ENCODE results near the gene PLCH1. TPM values are rescaled to one million over a fixed set of nuclear protein-coding genes. Genes with fewer than 3 reads are reported as not detected.

PLCH1 gene
- total and polyA plus RNA-seq, 2 of the 8 experiments (the other 6 are each of a cell fraction or from before 2014, with no cell fraction given), result 5.8 to 17.2 TPM

- Histone ChIP-seq H2BK120ac (replicated peaks; ENCODE audit: low read depth, low read length) (no peak overlapping the region), H4K8ac (ENCODE audit: extremely low read depth, insufficient read depth, low read length) (no peak overlapping the region), H3K9ac (replicated peaks in 1 of 4; ENCODE audit: extremely low read depth in 1 of 4, low read depth in 3 of 4, low read length in 3 of 4) (no peak overlapping the region), H3K9me3 (ENCODE audit: insufficient read depth in 2 of 2, low read depth in 1 of 2, low read length in 1 of 2) (peaks cover 8 to 19% of the 10 kb centered on the region in 2 experiments), H3K23me2 (ENCODE audit: low read depth, low read length) (0 out of 2 replicates have a peak, but pooled peaks cover 1% of the 10 kb centered on the region), H3K4ac (replicated peaks; ENCODE audit: insufficient read length, low read depth, low read length) (no peak overlapping the region), H2AK5ac (ENCODE audit: low read depth, low read length) (no peak overlapping the region), H3K79me1 (ENCODE audit: low read depth, low read length) (no peaks in the 10 kb centered on the region), H2BK12ac (ENCODE audit: low read depth, low read length) (no peak overlapping the region), H3K4me1 (replicated peaks in 1 of 4; ENCODE audit: control insufficient read depth in 3 of 4, insufficient read depth in 4 of 4, low read length in 3 of 4) (peaks cover 4 to 16% (median 10%) of the 10 kb centered on the region in 4 experiments; a peak in 5 of 7 replicates), H3K56ac (replicated peaks; ENCODE audit: insufficient read length, low read depth, low read length) (no peak overlapping the region), H2AFZ (ENCODE audit: low read length) (no peak overlapping the region), H2BK20ac (ENCODE audit: low read length) (no peak overlapping the region), H3K18ac (ENCODE audit: extremely low read depth, low read length) (no peak overlapping the region), H3K79me2 (ENCODE audit: control insufficient read depth in 1 of 2, insufficient read depth in 2 of 2, low read length in 2 of 2) (peaks cover 0 to 12% of the 10 kb centered on the region in 2 experiments; a peak in 2 of 4 replicates), H4K20me1 (replicated peaks in 1 of 2; ENCODE audit: control insufficient read depth in 1 of 2, insufficient read depth in 2 of 2, low read length in 2 of 2) (no peaks in the 10 kb centered on the region), H3K14ac (ENCODE audit: insufficient read length) (no peak overlapping the region), H2BK15ac (ENCODE audit: low read length) (no peak overlapping the region), H2BK5ac (ENCODE audit: low read depth, low read length) (no peak overlapping the region), H3K23ac (ENCODE audit: insufficient read length) (no peak overlapping the region), H3K27ac (ENCODE audit: low read depth, low read length) (no peak overlapping the region), H3K4me3 (ENCODE audit: extremely low read depth in 1 of 4, insufficient read depth in 2 of 4, low read depth in 3 of 4, low read length in 4 of 4) (no peak overlapping the region), H3K36me3 (ENCODE audit: control insufficient read depth in 2 of 4, insufficient read depth in 4 of 4, low read length in 3 of 4) (peaks cover 0 to 17% (median 6%) of the 10 kb centered on the region in 4 experiments; a peak in 3 of 8 replicates), H4K91ac (replicated peaks; ENCODE audit: insufficient read length, low read length) (no peak overlapping the region), H3K27me3 (replicated peaks in 1 of 4; ENCODE audit: control insufficient read depth in 3 of 4, extremely low read depth in 1 of 4, insufficient read depth in 3 of 4, low read length in 3 of 4) (no peaks in the 10 kb centered on the region), H4K5ac (ENCODE audit: insufficient read length, low read depth, low read length) (no peak overlapping the region), H3K4me2 (ENCODE audit: insufficient read depth in 1 of 2, low read depth in 2 of 2, low read length in 2 of 2) (no peak overlapping the region)
- POLR2A ChIA-PET (ENCODE audit: partially characterized antibody), result no interaction called here
- TF ChIP-seq BACH1 (IDR thresholded peaks at IDR 0.05; ENCODE audit: low read length), result no peak
- WGBS, 2 experiments (ENCODE audit: extremely low coverage in 1 of 2, insufficient coverage in 1 of 2, insufficient read length in 1 of 2, insufficient replicate concordance in 2 of 2, low coverage in 1 of 2, low lambda C conversion rate in 2 of 2, missing lambda C conversion rate in 1 of 2), result 88% methylated on average over 1 of the region's 1 CpG; no CpG with 5 or more reads in 1 of the 2 experiments
- FAIRE-seq (no peak), DNase-seq (ENCODE audit: low read depth in 1 of 2, low spot score in 2 of 2) (no peak)
- CTCF ChIA-PET (ENCODE audit: partially characterized antibody), result interaction anchor here (0.6 to 1.3 kb wide), 3 partner anchors 54 to 197 kb away, joined by 3 to 4 read pairs (median 3); no protein-coding TSS in a partner anchor
These were observed 127.4 kb downstream of the PLCH1 start for GRCh38 chr3:155617346-155617925.

Measured in H1 (cell line).